ENCODE results near the gene ACRV1.
A peak's percentile ranks its signal among the peaks of the same experiment; 100 is the strongest.

ACRV1 gene

DNA sequence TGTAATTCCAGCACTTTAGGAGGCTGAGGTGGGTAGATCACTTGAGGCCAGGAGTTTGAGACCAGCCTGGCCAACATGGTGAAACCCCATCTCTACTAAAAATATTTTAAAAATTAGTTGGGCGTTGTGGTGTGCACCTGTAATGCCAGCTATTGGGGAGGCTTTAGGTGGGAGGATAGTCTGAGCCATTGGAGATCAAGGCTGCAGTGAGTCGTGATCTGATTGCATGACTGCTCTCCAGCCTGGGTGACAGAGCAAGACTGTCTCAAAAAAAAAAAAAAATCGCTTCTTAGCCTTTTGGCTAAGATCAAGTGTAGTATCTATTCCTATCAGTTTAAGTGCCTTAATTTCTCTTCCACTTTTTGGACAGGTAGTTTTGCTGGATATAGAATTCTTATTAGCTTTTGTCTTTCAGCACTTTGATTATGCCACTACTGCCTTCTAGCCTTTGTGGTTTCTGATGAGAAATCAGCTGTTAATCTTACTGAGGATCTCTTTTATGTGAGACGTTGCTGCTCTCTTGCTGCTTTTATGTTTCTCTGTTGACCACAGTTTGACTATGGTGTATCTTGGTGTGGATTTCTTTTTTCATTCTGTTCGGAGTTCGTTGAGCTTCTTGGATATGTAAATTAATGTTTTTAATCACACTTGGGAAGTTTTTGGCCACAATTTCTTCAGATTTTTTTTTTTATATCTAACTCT lies 31.0 kb downstream of the ACRV1 start:
- DNase-seq, result no peak

DNA sequence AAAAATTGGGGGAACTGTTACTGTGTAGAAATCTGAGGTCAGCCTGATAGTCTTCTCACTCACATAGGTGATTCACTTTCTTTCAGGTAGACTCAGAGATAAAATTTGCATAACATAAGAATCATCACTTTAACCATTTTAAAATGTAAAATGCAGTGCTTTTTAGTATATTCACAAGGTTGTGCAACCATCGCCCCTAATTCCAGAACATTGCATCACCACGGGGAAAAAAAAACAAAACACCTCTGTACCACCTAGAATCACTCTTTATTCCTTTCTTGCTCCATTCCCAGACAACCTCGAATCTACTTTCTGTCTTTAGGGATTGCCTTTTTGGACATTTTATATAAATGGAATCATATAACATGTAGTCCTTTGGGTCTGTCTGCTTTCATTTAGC lies 34.8 kb downstream of the ACRV1 start:
- DNase-seq, result no peak

DNA sequence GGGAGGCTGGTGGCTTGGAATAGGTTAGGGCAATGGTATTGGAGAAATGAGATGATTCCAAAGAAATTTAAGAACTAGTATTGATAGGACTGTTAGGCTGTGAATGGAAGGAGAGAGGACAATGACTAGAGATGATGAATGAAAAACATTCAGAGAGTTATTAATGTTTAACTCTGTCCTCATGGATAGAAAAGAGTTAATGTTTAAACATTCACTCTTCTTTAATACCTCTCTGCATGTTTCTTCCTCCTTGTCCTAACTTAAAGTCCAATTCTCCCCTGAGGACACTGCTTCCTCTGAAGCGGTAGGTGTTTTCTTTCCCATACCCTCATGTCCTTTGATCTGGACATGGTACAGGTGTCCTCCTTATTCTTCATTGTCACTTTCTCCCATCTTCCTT lies 42.3 kb downstream of the ACRV1 start:
- DNase-seq, result no peak

DNA sequence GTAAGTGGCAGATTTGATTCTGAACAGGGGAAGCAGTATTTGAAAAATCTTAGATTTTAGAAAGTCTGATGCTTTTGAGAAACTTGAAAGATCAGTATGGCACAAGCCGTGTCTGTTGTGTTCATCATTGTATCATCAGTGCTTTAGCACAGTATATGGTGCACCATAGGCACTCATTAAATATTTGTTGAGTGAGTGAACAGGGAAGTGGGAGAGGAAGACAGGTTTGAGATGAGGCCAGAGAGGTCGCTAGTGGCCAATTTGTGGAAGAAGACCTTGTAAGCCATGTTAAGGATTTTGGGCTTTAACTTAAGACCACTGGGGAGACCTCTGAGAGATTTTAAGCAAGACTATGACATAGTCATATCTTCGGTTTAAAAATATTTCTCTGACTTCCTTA lies 42.8 kb downstream of the ACRV1 start:
- no peak for DNase-seq

DNA sequence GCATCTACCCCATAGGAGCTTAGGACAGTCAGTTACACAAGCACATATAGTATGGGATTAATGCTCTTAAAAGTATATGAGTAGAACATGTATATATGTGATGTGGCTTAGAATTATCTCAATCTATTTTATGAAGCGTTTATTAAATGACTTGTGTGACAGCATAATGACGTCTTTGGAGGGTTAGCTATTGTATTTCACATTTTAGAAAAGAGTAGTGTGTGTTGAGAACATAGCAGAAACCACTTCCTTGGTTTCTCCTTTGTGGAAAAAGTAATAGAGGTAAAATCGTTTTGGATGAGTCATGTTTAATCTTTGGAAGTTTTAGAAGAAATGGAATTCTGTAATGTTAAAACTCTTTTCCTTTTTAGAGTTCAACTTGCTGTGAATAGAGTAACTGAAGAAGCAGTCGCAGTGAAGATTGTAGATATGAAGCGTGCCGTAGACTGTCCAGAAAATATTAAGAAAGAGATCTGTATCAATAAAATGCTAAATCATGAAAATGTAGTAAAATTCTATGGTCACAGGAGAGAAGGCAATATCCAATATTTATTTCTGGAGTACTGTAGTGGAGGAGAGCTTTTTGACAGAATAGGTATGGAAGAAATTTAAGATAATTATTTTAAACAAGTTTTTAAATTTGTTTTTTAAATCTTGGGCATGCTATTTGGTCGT lies 53.3 kb downstream of the ACRV1 start:
- DNase-seq, result no peak

DNA sequence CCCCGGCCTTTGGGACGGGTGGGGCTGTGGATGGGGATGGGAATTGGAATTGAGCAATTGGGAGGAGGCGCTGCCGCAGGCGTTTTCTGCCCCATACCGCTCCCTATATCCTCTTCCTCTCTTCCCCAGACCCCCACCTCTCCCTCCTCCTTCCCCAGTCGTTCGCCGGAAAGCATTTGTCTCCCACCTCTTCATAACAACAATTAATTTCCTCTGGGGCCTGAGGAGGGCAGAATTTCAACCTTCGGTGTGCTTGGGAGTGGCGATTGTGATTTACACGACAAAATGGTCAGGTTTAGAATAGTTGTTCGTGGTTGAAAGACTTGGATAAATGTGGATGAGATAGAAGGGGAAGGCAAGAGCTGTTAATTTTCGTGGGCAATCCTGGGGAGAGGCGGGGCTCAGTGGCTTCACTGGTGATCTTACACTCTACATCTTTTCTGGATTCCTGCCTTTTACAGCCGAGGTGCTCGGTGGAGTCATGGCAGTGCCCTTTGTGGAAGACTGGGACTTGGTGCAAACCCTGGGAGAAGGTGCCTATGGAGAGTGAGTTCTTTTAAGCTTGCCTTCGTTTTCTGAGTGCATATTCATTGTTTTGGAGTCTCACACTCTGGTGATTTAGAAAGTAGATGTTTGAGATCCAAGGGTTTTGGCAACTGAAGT lies 54.2 kb downstream of the ACRV1 start:
- DNase-seq, result peak; percentile 93

DNA sequence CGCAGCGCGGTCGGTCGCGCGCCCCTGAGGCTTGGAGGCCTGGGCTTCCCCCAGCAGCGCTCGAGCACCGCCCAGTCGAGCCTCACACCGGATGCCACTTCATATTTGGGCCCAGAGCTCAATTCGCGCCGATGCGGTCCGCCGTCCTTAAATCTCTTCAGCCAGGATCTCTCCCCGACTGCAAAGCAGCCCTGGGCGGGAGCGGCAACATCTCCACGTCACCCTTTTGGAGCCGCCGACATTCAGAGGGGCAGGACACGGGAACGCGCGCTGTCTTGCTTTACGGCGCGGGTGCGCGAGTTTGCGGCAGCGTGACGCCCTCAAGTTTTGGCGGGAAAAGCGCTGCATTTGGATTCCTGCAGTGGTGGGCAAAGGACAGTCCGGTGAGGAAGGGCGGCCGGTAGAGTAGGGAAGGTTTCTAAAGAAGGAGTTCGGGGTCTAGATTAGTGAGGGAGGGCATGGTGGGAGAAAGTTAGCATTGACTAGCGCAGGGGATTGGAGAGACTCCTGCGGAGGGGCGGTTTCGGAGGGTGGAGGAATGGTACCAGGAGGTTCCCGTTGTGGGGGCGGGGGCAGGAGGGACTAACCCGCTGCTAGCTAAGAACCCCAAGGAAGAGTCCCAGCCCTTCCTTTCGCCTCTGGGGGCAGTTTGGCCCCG lies 54.9 kb downstream of the ACRV1 start:
- peak; percentile 92 for DNase-seq

DNA sequence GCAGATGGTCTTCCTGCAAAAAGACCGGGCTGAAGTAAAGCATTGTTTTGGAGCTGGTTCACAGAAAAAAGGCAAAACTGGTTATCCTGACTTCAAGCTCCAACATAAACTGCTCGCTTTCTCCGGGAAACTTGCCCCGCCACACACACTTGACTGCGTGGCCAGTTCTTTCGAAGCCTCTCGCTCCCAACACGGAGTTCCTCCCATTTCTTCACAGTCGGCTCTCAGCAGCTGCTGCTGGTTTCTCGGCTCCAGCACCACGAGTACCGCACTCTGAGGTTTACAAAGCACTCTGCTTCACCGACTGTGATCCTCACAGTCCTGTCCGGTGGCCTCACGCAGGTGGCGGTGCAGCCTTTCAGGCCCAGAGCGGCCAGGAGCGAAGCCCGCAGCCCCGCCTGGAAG lies 55.4 kb downstream of the ACRV1 start:
- no peak for DNase-seq

DNA sequence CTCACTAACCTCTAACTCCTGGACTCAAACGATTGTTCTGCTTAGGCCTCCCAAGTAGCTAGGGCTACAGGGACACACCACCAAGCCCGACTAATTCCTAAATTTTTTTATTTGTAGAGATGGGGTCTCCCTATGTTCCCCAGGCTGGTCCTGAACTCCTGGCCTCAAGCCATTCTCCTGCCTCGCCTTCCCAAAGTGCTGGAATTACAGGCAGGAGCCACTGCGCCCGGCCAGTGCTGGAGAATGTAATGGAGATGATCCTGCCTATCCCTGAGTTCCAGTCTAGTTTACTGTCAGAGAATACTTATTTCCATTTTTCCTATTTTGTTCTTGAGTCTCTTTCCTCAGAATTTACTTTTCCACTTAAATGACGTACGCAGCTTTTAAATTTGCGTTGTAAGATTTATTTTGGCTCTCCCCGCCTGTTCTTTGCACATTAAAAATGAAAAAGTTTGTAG lies 55.9 kb downstream of the ACRV1 start, which contains the start of gene CHEK1:
CHEK1 (plus strand) TSS at position 408 of the 458 bp plus-strand sequence. CDS start 1,606 bp downstream, outside the sequence.
- DNase-seq, result no peak

DNA sequence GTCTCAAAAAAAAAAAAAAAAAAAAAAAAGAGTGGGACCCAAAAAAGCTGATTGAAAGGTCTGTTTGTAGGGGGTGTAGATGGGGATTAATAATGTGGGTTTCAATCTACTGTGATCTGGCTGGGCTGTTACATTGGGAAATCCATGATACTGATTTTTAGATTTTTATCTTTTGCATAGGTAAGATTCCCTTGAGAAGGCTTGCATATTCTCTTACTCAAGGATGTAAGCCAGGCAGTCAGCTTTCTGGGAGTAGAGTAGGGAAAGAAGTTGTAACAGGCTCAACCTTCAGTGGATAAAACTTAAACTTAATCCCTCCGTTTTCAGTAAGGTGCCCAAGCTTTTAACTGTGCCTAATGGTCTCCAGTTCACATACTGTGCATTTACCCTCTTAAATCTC lies 57.6 kb downstream of the ACRV1 start:
- no peak for DNase-seq

DNA sequence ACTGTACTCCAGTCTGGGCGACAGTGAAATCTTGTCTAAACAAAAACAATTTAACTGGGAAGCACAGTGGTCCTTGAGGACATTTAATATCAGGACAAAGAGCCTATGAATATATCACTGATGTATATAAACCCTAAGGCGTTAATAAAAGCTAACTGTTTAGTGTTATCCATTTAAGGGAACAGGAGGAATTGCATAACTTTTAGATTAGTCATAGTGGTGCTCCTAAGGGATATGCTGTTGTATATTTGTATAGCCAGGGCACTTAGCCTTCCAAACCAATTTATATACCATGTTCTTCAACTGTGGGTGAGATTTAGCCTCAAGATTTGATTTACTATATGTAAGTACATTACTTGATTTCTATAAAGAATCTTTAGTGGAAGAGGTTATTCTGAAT lies 58.7 kb downstream of the ACRV1 start:
- DNase-seq, result peak; percentile 53

Measured in fibroblast of skin of abdomen (primary cell).